IMR-90 (cell line): Measurements from ENCODE around the gene CCDC12. TPM values are rescaled to one million over a fixed set of nuclear protein-coding genes. Genes with fewer than 3 reads are reported as not detected.

ENCODE experiments used
- ATAC-seq: fragments of 200-7000 bp; cut with Tn5 transposase; 2 replicates; pipeline ENCODE4 v1.9.1; 2020; ENCODE audit warnings: low read depth, mild to moderate bottlenecking, moderate library complexity
- BruUV-seq: library from RNA; stranded (reverse); fragments of 400-500 nt; replicated peaks from 2 replicates; lab custom pipeline; 2021; lab: Mats Ljungman, UMichigan
- CTCF ChIA-PET: fragments of 300-600 bp; formaldehyde crosslinking; extraction: SDS; loops from one replicate; lab custom pipeline; 2021; ENCODE audit warnings: antibody characterized with exemption; lab: Yijun Ruan, JAX
- POLR2A ChIA-PET: fragments of 300-600 bp; sonication (Branson Sonifier 250); formaldehyde crosslinking; loops from one replicate; lab custom pipeline; 2022; ENCODE audit warnings: antibody characterized with exemption; ENCODE audit not compliant: unreplicated experiment; lab: Charles Lee
- DNase-seq: peaks from one replicate; pipeline ENCODE4 v3.0.0; 2013
- H2AFZ ChIP-seq: replicated peaks from 2 replicates; pipeline ENCODE3; 2013; ENCODE audit warnings: low read length, mild to moderate bottlenecking; ENCODE audit not compliant: poor library complexity
- H2AK5ac ChIP-seq: 2 replicates; pipeline ENCODE4 v1.6.1; 2013; ENCODE audit warnings: low read depth, low read length, inconsistent platforms
- H2AK9ac ChIP-seq: replicated peaks from 2 replicates; pipeline ENCODE3; 2013; ENCODE audit warnings: mild to moderate bottlenecking, low read depth, low read length, moderate library complexity; ENCODE audit not compliant: poor library complexity
- H2BK120ac ChIP-seq: 2 replicates; pipeline ENCODE4 v1.6.1; 2013; ENCODE audit warnings: low read depth, low read length, inconsistent platforms
- H2BK15ac ChIP-seq: 3 replicates; pipeline ENCODE4 v1.6.1; 2013; ENCODE audit warnings: low read depth, low read length, inconsistent platforms
- H2BK20ac ChIP-seq: 2 replicates; pipeline ENCODE4 v1.6.1; 2013; ENCODE audit warnings: low read depth, mild to moderate bottlenecking, inconsistent platforms, low read length, moderate library complexity
- H2BK5ac ChIP-seq: 2 replicates; pipeline ENCODE4 v1.6.1; 2013; ENCODE audit warnings: mild to moderate bottlenecking, low read depth, low read length, inconsistent platforms; ENCODE audit not compliant: poor library complexity, severe bottlenecking
- H3K14ac ChIP-seq: replicated peaks from 2 replicates; pipeline ENCODE4 v1.6.1; 2013; ENCODE audit warnings: low read depth, low read length, inconsistent platforms
- H3K18ac ChIP-seq: 2 replicates; pipeline ENCODE4 v1.6.1; 2013; ENCODE audit warnings: low read depth, low read length, control low read depth
- H3K23ac ChIP-seq: 2 replicates; pipeline ENCODE4 v1.6.1; 2013; ENCODE audit warnings: low read depth, low read length, inconsistent platforms
- H3K27ac ChIP-seq: 2 replicates; pipeline ENCODE4 v1.5.1; 2013; ENCODE audit warnings: mild to moderate bottlenecking, control low read depth, low read length; ENCODE audit not compliant: insufficient read depth
- H3K27me3 ChIP-seq: 2 replicates; pipeline ENCODE4 v1.6.1; 2013; ENCODE audit warnings: low read length; ENCODE audit not compliant: control insufficient read depth, insufficient read depth
- H3K36me3 ChIP-seq: 2 replicates; pipeline ENCODE4 v1.6.1; 2013; ENCODE audit warnings: low read length, mixed read lengths; ENCODE audit not compliant: control insufficient read depth, insufficient read depth
- H3K4ac ChIP-seq: 2 replicates; pipeline ENCODE4 v1.6.1; 2013; ENCODE audit warnings: low read depth, low read length, inconsistent platforms
- H3K4me1 ChIP-seq: 2 replicates; pipeline ENCODE4 v1.6.1; 2013; ENCODE audit warnings: low read length, mixed read lengths; ENCODE audit not compliant: control insufficient read depth, insufficient read depth
- H3K4me2 ChIP-seq: 2 replicates; pipeline ENCODE4 v1.6.1; 2013; ENCODE audit warnings: low read depth, mild to moderate bottlenecking, control low read depth, low read length, moderate library complexity
- H3K4me3 ChIP-seq: 2 replicates; pipeline ENCODE4 v1.5.1; 2013; ENCODE audit warnings: low read depth, mild to moderate bottlenecking, control low read depth, low read length, moderate library complexity; ENCODE audit not compliant: insufficient read depth
- H3K56ac ChIP-seq: 2 replicates; pipeline ENCODE4 v1.6.1; 2013; ENCODE audit warnings: low read length, inconsistent platforms; ENCODE audit not compliant: insufficient read depth; ENCODE audit errors: extremely low read depth
- H3K79me1 ChIP-seq, 2 experiments: 2 replicates each; pipeline ENCODE4 v1.6.1; 2013; ENCODE audit warnings: low read length in 2 of 2, inconsistent platforms in 1 of 2, low read depth in 1 of 2
- H3K9ac ChIP-seq: 2 replicates; pipeline ENCODE4 v1.6.1; 2013; ENCODE audit warnings: low read depth, low read length, control low read depth
- H3K9me1 ChIP-seq: 2 replicates; pipeline ENCODE4 v1.6.1; 2013; ENCODE audit warnings: low read length, inconsistent platforms; ENCODE audit not compliant: insufficient read depth
- H3K9me3 ChIP-seq: 2 replicates; pipeline ENCODE4 v1.6.1; 2013; ENCODE audit warnings: low read length; ENCODE audit not compliant: control insufficient read depth, insufficient read depth
- H4K20me1 ChIP-seq: 2 replicates; pipeline ENCODE4 v1.6.1; 2013; ENCODE audit warnings: low read length, inconsistent platforms; ENCODE audit not compliant: insufficient read depth
- H4K5ac ChIP-seq: 2 replicates; pipeline ENCODE4 v1.6.1; 2013; ENCODE audit warnings: mild to moderate bottlenecking, low read depth, low read length, control low read depth
- H4K8ac ChIP-seq, 2 experiments: 2 replicates each; pipeline ENCODE4 v1.6.1; 2013; ENCODE audit warnings: low read depth in 2 of 2, low read length in 2 of 2, control low read depth in 1 of 2, inconsistent platforms in 1 of 2
- H4K91ac ChIP-seq: 2 replicates; pipeline ENCODE4 v1.6.1; 2013; ENCODE audit warnings: low read depth, low read length, inconsistent platforms; ENCODE audit not compliant: insufficient read depth
- BHLHE40 ChIP-seq: fragments of 150-350 bp; IDR thresholded peaks from 2 replicates; pipeline ENCODE4 v1.6.1; 2016; ENCODE audit warnings: mild to moderate bottlenecking, low read depth, low read length
- CEBPB ChIP-seq: IDR thresholded peaks from 2 replicates; pipeline ENCODE4 v1.6.1; 2012; ENCODE audit warnings: low read depth, low read length, improper control_type of control experiment
- CHD1 ChIP-seq: IDR thresholded peaks from 2 replicates; pipeline ENCODE4 v1.6.1; 2012; ENCODE audit warnings: low read depth, low read length, improper control_type of control experiment
- ELK1 ChIP-seq: fragments of 150-350 bp; IDR thresholded peaks from 2 replicates; pipeline ENCODE4 v1.6.1; 2016; ENCODE audit warnings: low read depth, mild to moderate bottlenecking, low read length, moderate library complexity, borderline replicate concordance
- FOS ChIP-seq: fragments of 150-350 bp; IDR thresholded peaks from 2 replicates; pipeline ENCODE4 v1.6.1; 2016; ENCODE audit warnings: low read depth, low read length
- MAFK ChIP-seq: IDR thresholded peaks from 2 replicates; pipeline ENCODE4 v1.6.1; 2012; ENCODE audit warnings: low read depth, low read length, improper control_type of control experiment
- MAZ ChIP-seq: IDR thresholded peaks from 2 replicates; pipeline ENCODE4 v1.6.1; 2012; ENCODE audit warnings: low read depth, mild to moderate bottlenecking, low read length, improper control_type of control experiment, moderate library complexity, borderline replicate concordance
- MXI1 ChIP-seq: IDR thresholded peaks from 2 replicates; pipeline ENCODE4 v1.6.1; 2012; ENCODE audit warnings: low read depth, mild to moderate bottlenecking, low read length, moderate library complexity, borderline replicate concordance
- NFE2L2 ChIP-seq: fragments of 150-350 bp; IDR thresholded peaks from 2 replicates; pipeline ENCODE4 v1.6.1; 2016; ENCODE audit warnings: low read depth, mild to moderate bottlenecking, low read length
- POLR2A ChIP-seq: IDR thresholded peaks from 2 replicates; pipeline ENCODE4 v1.6.1; 2012; ENCODE audit warnings: mild to moderate bottlenecking, low read depth, low read length
- RAD21 ChIP-seq: IDR thresholded peaks from 2 replicates; pipeline ENCODE4 v1.6.1; 2012; ENCODE audit warnings: low read length, improper control_type of control experiment
- RCOR1 ChIP-seq: IDR thresholded peaks from 2 replicates; pipeline ENCODE4 v1.6.1; 2012; ENCODE audit warnings: mild to moderate bottlenecking, low read length, improper control_type of control experiment; ENCODE audit not compliant: insufficient replicate concordance
- RFX5 ChIP-seq: IDR thresholded peaks from 2 replicates; pipeline ENCODE4 v1.8.0; 2012; ENCODE audit warnings: low read depth, mild to moderate bottlenecking, low read length, moderate library complexity
- SMC3 ChIP-seq: fragments of 150-350 bp; IDR thresholded peaks from 2 replicates; pipeline ENCODE4 v1.6.1; 2016; ENCODE audit warnings: low read depth, mild to moderate bottlenecking, antibody characterized with exemption, low read length, moderate library complexity
- USF2 ChIP-seq: fragments of 150-350 bp; IDR thresholded peaks from 2 replicates; pipeline ENCODE4 v1.6.1; 2017; ENCODE audit warnings: mild to moderate bottlenecking, antibody characterized with exemption, low read length, low read depth
- WGBS, 2 experiments: methylation state at CpG; one replicate each; pipeline versions ENCODE4 v1.1.5 to v1.1.7; 2013; ENCODE audit warnings: missing lambda C conversion rate in 2 of 2; ENCODE audit not compliant: insufficient read length in 1 of 2; ENCODE audit errors: extremely low coverage in 2 of 2; 5-methylcytosine and 5-hydroxymethylcytosine counted together
- dilution Hi-C: fragments of 300-500 bp; cut with HindIII; formaldehyde crosslinking; loops from one replicate; pipeline ENCODE4 v1.14.3; 2018; ENCODE audit warnings: low sequenced_read_pairs; ENCODE audit not compliant: unreplicated experiment
- in situ Hi-C: fragments of 300-500 bp; cut with MboI; formaldehyde crosslinking; loops from 3 replicates; pipeline ENCODE4 v1.14.3; 2019; ENCODE audit warnings: low sequenced_read_pairs, inconsistent platforms, mixed read lengths
- intact Hi-C: fragments of 100-400 bp; cut with micrococcal nuclease; formaldehyde crosslinking; loops from 2 replicates; pipeline ENCODE4 v1.10.0; 2022
- polyA plus RNA-seq, 3 experiments: library from polyadenylated mRNA; depleted of rRNA; stranded (reverse); fragments of >200 nt; gene quantifications; 2 replicates each; pipeline ENCODE4 v1.2.3, GENCODE V29; 2012; ENCODE audit warnings: low replicate concordance in 1 of 3
- total RNA-seq: library from RNA; depleted of rRNA; stranded (reverse); fragments of >200 nt; gene quantifications from 2 replicates; pipeline ENCODE4 v1.2.3, GENCODE V29; 2012
- TF ChIP-seq, protein P1 (sequence below): conservative IDR thresholded peaks from 2 replicates; pipeline ENCODE4 v1.5.1; 2012; ENCODE audit warnings: mild to moderate bottlenecking, low read depth, low read length, improper control_type of control experiment

CCDC12 gene
- total and polyA plus RNA-seq, 2 of the 4 experiments (the other 2 are of a cell fraction) = 15.2 to 35.1 TPM

- H3K36me3 ChIP-seq = peaks cover 54% of the 10 kb centered on the region
- dilution Hi-C loops = no loop called here
- WGBS, 2 experiments = no CpG with 5 or more reads among the region's 5 CpGs
These were observed 51.0 kb downstream of the CCDC12 start for GRCh38 chr3:46925585-46925934.

More at GRCh38 chr3:46925585-46925934, 51.0 kb downstream of the CCDC12 start:
- intact Hi-C loops (no loop called here), in situ Hi-C loops (no loop called here)
- Histone ChIP-seq H3K79me1 (peaks cover 26 to 65% of the 10 kb centered on the region in 2 experiments), H4K20me1 (peaks cover 28% of the 10 kb centered on the region), H3K23ac (no peak overlapping the region), H2BK5ac (no peak overlapping the region), H3K4me3 (no peak overlapping the region), H3K27ac (no peak overlapping the region), H3K4me2 (no peak overlapping the region), H4K5ac (no peak overlapping the region), H3K9me1 (peaks cover 7% of the 10 kb centered on the region; the same call in 1 of the 2 replicates), H2AFZ (no peak overlapping the region), H3K9me3 (no peaks in the 10 kb centered on the region), H3K56ac (no peak overlapping the region), H2BK20ac (no peak overlapping the region), H3K9ac (no peak overlapping the region), H2AK9ac (no peak overlapping the region), H3K4ac (no peak overlapping the region), H3K27me3 (no peaks in the 10 kb centered on the region), H3K14ac (no peak overlapping the region), H4K91ac (no peak overlapping the region), H4K8ac (no peak overlapping the region), H2AK5ac (no peak overlapping the region), H2BK120ac (no peak overlapping the region), H2BK15ac (no peak overlapping the region), H3K18ac (no peak overlapping the region), H3K4me1 (peaks cover 6% of the 10 kb centered on the region)
- POLR2A ChIA-PET = no interaction called here
- DNase-seq = no peak
- no peak for ATAC-seq
- no TSS peak for BruUV-seq
- TF ChIP-seq CEBPB = no peak
- TF ChIP-seq RAD21 = no peak
- TF ChIP-seq MXI1 = no peak
- TF ChIP-seq BHLHE40 = no peak
- TF ChIP-seq RFX5 = no peak
- TF ChIP-seq MAFK = no peak
- no peak for TF ChIP-seq SMC3
- no peak for TF ChIP-seq ELK1
- TF ChIP-seq CHD1 = no peak
- TF ChIP-seq FOS = no peak
- no peak for TF ChIP-seq NFE2L2
- TF ChIP-seq POLR2A = no peak
- TF ChIP-seq, protein P1, sequence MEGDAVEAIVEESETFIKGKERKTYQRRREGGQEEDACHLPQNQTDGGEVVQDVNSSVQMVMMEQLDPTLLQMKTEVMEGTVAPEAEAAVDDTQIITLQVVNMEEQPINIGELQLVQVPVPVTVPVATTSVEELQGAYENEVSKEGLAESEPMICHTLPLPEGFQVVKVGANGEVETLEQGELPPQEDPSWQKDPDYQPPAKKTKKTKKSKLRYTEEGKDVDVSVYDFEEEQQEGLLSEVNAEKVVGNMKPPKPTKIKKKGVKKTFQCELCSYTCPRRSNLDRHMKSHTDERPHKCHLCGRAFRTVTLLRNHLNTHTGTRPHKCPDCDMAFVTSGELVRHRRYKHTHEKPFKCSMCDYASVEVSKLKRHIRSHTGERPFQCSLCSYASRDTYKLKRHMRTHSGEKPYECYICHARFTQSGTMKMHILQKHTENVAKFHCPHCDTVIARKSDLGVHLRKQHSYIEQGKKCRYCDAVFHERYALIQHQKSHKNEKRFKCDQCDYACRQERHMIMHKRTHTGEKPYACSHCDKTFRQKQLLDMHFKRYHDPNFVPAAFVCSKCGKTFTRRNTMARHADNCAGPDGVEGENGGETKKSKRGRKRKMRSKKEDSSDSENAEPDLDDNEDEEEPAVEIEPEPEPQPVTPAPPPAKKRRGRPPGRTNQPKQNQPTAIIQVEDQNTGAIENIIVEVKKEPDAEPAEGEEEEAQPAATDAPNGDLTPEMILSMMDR = no peak
- TF ChIP-seq USF2 = no peak
- TF ChIP-seq RCOR1 = no peak
- TF ChIP-seq MAZ = no peak
- CTCF ChIA-PET = no interaction called here
